HEK293 (cell line): Measurements from ENCODE around the gene NAA80.

Source experiments
- CTCF ChIA-PET: fragments of 350-600 bp; formaldehyde crosslinking; extraction: SDS; loops from one replicate; lab custom pipeline; 2021; ENCODE audit warnings: antibody characterized with exemption; lab: Yijun Ruan, JAX
- POLR2A ChIA-PET: fragments of 300-600 bp; formaldehyde crosslinking; extraction: SDS; loops from one replicate; lab custom pipeline; 2020; ENCODE audit warnings: antibody characterized with exemption, inconsistent platforms; lab: Yijun Ruan, JAX
- H3K27ac ChIP-seq: fragments of 200-500 bp; sonication (Bioruptor generic); 2 replicates; pipeline ENCODE4 v1.5.1; 2014; ENCODE audit warnings: low read depth, low read length, control low read depth, inconsistent platforms; ENCODE audit errors: extremely low read depth
- H3K36me3 ChIP-seq, 2 experiments: fragments of 200-500 bp in 1 of 2; sonication (Bioruptor generic) in 1 of 2; 1 replicate in 1 of 2; 2 replicates in 1 of 2; pipeline ENCODE4 v1.5.1; 2014 to 2017; ENCODE audit warnings: inconsistent platforms in 2 of 2, low read length in 2 of 2; ENCODE audit not compliant: control insufficient read depth in 2 of 2, insufficient read depth in 1 of 2
- H3K4me1 ChIP-seq: fragments of 200-500 bp; sonication (Bioruptor generic); 2 replicates; pipeline ENCODE4 v1.5.1; 2014; ENCODE audit warnings: mild to moderate bottlenecking, low read length, inconsistent platforms; ENCODE audit not compliant: control insufficient read depth, insufficient read depth
- H3K4me3 ChIP-seq: 2 replicates; pipeline ENCODE4 v1.5.1; 2011; ENCODE audit warnings: low read depth, mild to moderate bottlenecking, control low read depth, low read length, moderate library complexity
- H3K9me3 ChIP-seq: fragments of 200-500 bp; sonication (Bioruptor generic); 2 replicates; pipeline ENCODE4 v1.5.1; 2014; ENCODE audit warnings: low read depth, low read length, inconsistent platforms; ENCODE audit not compliant: control insufficient read depth, insufficient read depth
- GFI1B ChIP-seq: fragments of 450-650 bp; formaldehyde crosslinking; IDR thresholded peaks from 2 replicates; pipeline ENCODE4 v1.5.1; 2016; ENCODE audit warnings: missing biosample characterization, missing genetic modification characterization
- GLIS2 ChIP-seq: fragments of 450-650 bp; formaldehyde crosslinking; IDR thresholded peaks from 2 replicates; pipeline ENCODE4 v1.5.1; 2016; ENCODE audit warnings: missing biosample characterization, missing genetic modification characterization
- HOXD13 ChIP-seq: sonication (generic); formaldehyde crosslinking; IDR thresholded peaks from 2 replicates; pipeline ENCODE4 v1.8.0; 2022; ENCODE audit warnings: missing genetic modification reagents, borderline replicate concordance
- KLF8 ChIP-seq: fragments of 450-650 bp; formaldehyde crosslinking; IDR thresholded peaks from 2 replicates; pipeline ENCODE4 v1.5.1; 2016; ENCODE audit warnings: missing biosample characterization, missing genetic modification characterization
- KLF9 ChIP-seq: fragments of 450-650 bp; formaldehyde crosslinking; IDR thresholded peaks from 2 replicates; pipeline ENCODE4 v1.5.1; 2016; ENCODE audit warnings: missing biosample characterization, missing genetic modification characterization, low read depth
- PATZ1 ChIP-seq: fragments of 450-650 bp; formaldehyde crosslinking; IDR thresholded peaks from 2 replicates; pipeline ENCODE4 v1.5.1; 2016; ENCODE audit warnings: missing biosample characterization, missing genetic modification characterization
- PRDM10 ChIP-seq: fragments of 450-650 bp; formaldehyde crosslinking; IDR thresholded peaks from 2 replicates; pipeline ENCODE4 v1.5.1; 2016; ENCODE audit warnings: missing biosample characterization, missing genetic modification characterization
- ZBTB49 ChIP-seq: fragments of 450-650 bp; formaldehyde crosslinking; IDR thresholded peaks from 2 replicates; pipeline ENCODE4 v1.5.1; 2016; ENCODE audit warnings: missing biosample characterization, missing genetic modification characterization, low read depth
- ZNF114 ChIP-seq: fragments of 450-650 bp; formaldehyde crosslinking; IDR thresholded peaks from 2 replicates; pipeline ENCODE4 v1.5.0; 2017; ENCODE audit warnings: missing biosample characterization, missing genetic modification characterization
- ZNF148 ChIP-seq: fragments of 450-650 bp; formaldehyde crosslinking; IDR thresholded peaks from 2 replicates; pipeline ENCODE4 v1.5.0; 2017; ENCODE audit warnings: missing biosample characterization, missing genetic modification characterization, borderline replicate concordance
- ZNF155 ChIP-seq: fragments of 450-650 bp; formaldehyde crosslinking; IDR thresholded peaks from 2 replicates; pipeline ENCODE4 v1.5.1; 2016; ENCODE audit warnings: missing biosample characterization, missing genetic modification characterization
- ZNF169 ChIP-seq: fragments of 450-650 bp; formaldehyde crosslinking; IDR thresholded peaks from 2 replicates; pipeline ENCODE4 v1.5.1; 2016; ENCODE audit warnings: missing biosample characterization, missing genetic modification characterization
- ZNF202 ChIP-seq: fragments of 450-650 bp; formaldehyde crosslinking; IDR thresholded peaks from 2 replicates; pipeline ENCODE4 v1.5.1; 2016; ENCODE audit warnings: missing biosample characterization, missing genetic modification characterization, borderline replicate concordance
- ZNF274 ChIP-seq, 2 experiments: fragments of 200-500 bp in 1 of 2; fragments of 450-650 bp in 1 of 2; sonication (Bioruptor generic) in 1 of 2; formaldehyde crosslinking in 1 of 2; IDR thresholded peaks; 2 replicates each; pipeline versions ENCODE4 v1.5.1 to v1.6.1; 2014 to 2016; ENCODE audit warnings: borderline replicate concordance in 1 of 2, inconsistent platforms in 1 of 2, low read length in 1 of 2, missing biosample characterization in 1 of 2, missing genetic modification characterization in 1 of 2
- ZNF280C ChIP-seq: fragments of 450-650 bp; formaldehyde crosslinking; IDR thresholded peaks from 2 replicates; pipeline ENCODE4 v1.5.1; 2016; ENCODE audit warnings: missing biosample characterization, missing genetic modification characterization
- ZNF548 ChIP-seq: fragments of 450-650 bp; formaldehyde crosslinking; IDR thresholded peaks from 2 replicates; pipeline ENCODE4 v1.5.1; 2016; ENCODE audit warnings: missing biosample characterization, missing genetic modification characterization
- ZNF623 ChIP-seq: fragments of 450-650 bp; formaldehyde crosslinking; IDR thresholded peaks from 2 replicates; pipeline ENCODE4 v1.5.1; 2016; ENCODE audit warnings: missing biosample characterization, missing genetic modification characterization
- ZNF629 ChIP-seq: fragments of 450-650 bp; formaldehyde crosslinking; IDR thresholded peaks from 2 replicates; pipeline ENCODE4 v1.5.1; 2017; ENCODE audit warnings: missing biosample characterization, missing genetic modification characterization
- ZXDB ChIP-seq: fragments of 450-650 bp; formaldehyde crosslinking; IDR thresholded peaks from 2 replicates; pipeline ENCODE4 v1.5.1; 2016; ENCODE audit warnings: missing biosample characterization, missing genetic modification characterization

The NAA80 gene

GRCh38 chr3:50316657-50317242 is 17.5 kb upstream of the NAA80 start (continued):
- TF ChIP-seq PATZ1 (tag by site-specific recombination) (peak; percentile 85), GLIS2 (peak; percentile 61; the same call in 1 of the 2 replicates), PRDM10 (tag by site-specific recombination) (peak; percentile 32; the same call in 1 of the 2 replicates)

GRCh38 chr3:50314816-50315215 is 15.6 kb upstream of the NAA80 start:
- CTCF ChIA-PET = no interaction called here
- POLR2A ChIA-PET = interaction anchor here (2.2 kb wide), 1 partner anchor 23 kb away, joined by 5 read pairs; no protein-coding TSS in a partner anchor
- H3K36me3 ChIP-seq = peaks cover 0 to 34% of the 10 kb centered on the region in 2 experiments; a peak in 1 of 3 replicates
- H3K4me1 ChIP-seq = peaks cover 7% of the 10 kb centered on the region; the same call in 1 of the 2 replicates
- H3K27ac ChIP-seq = no peak overlapping the region
- no peak overlapping the region for H3K4me3 ChIP-seq
- H3K9me3 ChIP-seq = no peaks in the 10 kb centered on the region
- TF ChIP-seq ZNF148 (tag by site-specific recombination) = no peak
- no peak for TF ChIP-seq HOXD13
- no peak for TF ChIP-seq ZNF548 (tag by site-specific recombination)
- no peak for TF ChIP-seq ZNF155 (tag by site-specific recombination)

GRCh38 chr3:50314342-50314741 is 15.1 kb upstream of the NAA80 start:
- ChIA-PET CTCF (interaction anchor here (0.6 kb wide), 1 partner anchor 133 kb away, joined by 4 read pairs; no protein-coding TSS in a partner anchor), POLR2A (interaction anchor here (0.6 to 2.2 kb wide), 2 partner anchors 23 to 1066 kb away, joined by 3 to 5 read pairs; no protein-coding TSS in a partner anchor)
- Histone ChIP-seq H3K27ac (no peak overlapping the region), H3K9me3 (no peaks in the 10 kb centered on the region), H3K4me3 (no peak overlapping the region), H3K4me1 (peaks cover 7% of the 10 kb centered on the region; the same call in 1 of the 2 replicates), H3K36me3 (peaks cover 0 to 30% of the 10 kb centered on the region in 2 experiments; a peak in 1 of 3 replicates)
- TF ChIP-seq ZBTB49 (tag by site-specific recombination) (no peak), ZXDB (no peak), ZNF623 (no peak), ZNF629 (no peak), GFI1B (tag by site-specific recombination) (no peak), ZNF169 (tag by site-specific recombination) (no peak), ZNF114 (tag by site-specific recombination) (no peak), ZNF280C (tag by site-specific recombination) (no peak), KLF8 (tag by site-specific recombination) (no peak), KLF9 (tag by site-specific recombination) (no peak), ZNF274 (IDR thresholded peaks at IDR 0.05; ENCODE audit: low read length) (no peak), ZNF274 (tag by site-specific recombination; IDR thresholded peaks at IDR 0.05; ENCODE audit: borderline replicate concordance) (no peak), ZNF202 (tag by site-specific recombination) (no peak)
